ENCODE results near the gene CMSS1.

DNA sequence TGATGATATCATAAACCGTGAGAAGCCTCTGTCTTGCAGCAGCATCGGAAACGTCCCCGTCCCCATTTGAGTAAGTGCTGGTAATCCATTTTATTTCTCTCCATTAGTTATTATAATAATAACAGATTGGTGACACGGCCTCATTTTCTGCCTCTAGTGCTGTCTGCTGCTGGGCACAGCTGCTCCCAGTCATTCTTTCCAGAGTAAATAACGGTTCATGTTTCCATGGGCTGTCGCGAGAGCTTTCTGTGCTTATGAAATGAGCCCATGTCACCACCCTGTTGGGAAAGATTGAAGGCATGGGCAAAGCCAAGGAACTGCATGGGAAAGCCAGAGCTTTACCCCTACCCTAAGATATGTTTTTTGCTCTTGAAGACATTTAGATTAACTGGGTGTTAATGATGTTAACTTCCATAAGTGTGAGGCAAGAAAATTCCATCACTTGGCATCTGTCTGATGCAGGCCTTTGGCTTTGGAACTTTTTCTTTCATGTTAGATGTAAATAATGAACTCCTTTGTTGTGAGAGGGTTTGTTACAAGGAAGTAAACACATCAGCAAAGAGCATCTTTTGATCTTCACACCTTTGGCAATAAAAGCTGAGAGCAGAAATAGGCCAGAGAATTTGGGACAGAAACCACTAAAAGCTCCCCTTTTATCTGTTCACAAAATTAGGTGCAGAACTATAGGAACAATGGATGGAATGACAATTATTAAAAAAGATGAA is 154.9 kb downstream of the CMSS1 start:
- TF ChIP-seq CBFB (CRISPR knock-in tag; IDR thresholded peaks at IDR 0.05; ENCODE audit: low read depth) (no peak), TEAD1 (CRISPR knock-in tag; IDR thresholded peaks at IDR 0.05) (no peak)
- TF ChIP-seq, protein P1, sequence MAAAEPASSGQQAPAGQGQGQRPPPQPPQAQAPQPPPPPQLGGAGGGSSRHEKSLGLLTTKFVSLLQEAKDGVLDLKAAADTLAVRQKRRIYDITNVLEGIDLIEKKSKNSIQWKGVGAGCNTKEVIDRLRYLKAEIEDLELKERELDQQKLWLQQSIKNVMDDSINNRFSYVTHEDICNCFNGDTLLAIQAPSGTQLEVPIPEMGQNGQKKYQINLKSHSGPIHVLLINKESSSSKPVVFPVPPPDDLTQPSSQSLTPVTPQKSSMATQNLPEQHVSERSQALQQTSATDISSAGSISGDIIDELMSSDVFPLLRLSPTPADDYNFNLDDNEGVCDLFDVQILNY (CRISPR knock-in tag; IDR thresholded peaks at IDR 0.05), result no peak
